ENCODE results near the gene KLHL26. TPM values are rescaled to one million over a fixed set of nuclear protein-coding genes. Genes with fewer than 3 reads are reported as not detected.

The KLHL26 gene
- total RNA-seq, 4 donors from 2014 or later, result 6.7 to 29.0 (median 12.1) TPM

DNA sequence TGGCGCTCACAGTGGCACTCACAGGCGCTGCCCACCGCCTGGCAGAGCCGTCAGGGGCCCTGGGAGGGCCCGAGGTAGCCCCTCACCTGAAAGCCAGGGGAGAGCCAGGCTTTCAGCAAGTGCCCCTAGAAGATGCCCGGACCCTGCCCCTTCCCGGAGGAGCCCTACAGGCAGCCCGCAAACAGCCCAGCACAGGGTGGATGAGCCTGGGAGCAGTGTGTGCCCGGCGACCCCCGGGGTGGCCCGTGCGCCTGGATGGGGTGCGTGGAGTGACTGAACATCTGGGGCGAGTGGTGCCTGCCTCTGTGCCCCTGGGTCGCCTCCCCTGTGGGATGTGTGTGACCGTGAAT lies 31.7 kb upstream of the KLHL26 start:
- no peak for TF ChIP-seq CTCF (IDR thresholded peaks at IDR 0.05; ENCODE audit: low read depth)

DNA sequence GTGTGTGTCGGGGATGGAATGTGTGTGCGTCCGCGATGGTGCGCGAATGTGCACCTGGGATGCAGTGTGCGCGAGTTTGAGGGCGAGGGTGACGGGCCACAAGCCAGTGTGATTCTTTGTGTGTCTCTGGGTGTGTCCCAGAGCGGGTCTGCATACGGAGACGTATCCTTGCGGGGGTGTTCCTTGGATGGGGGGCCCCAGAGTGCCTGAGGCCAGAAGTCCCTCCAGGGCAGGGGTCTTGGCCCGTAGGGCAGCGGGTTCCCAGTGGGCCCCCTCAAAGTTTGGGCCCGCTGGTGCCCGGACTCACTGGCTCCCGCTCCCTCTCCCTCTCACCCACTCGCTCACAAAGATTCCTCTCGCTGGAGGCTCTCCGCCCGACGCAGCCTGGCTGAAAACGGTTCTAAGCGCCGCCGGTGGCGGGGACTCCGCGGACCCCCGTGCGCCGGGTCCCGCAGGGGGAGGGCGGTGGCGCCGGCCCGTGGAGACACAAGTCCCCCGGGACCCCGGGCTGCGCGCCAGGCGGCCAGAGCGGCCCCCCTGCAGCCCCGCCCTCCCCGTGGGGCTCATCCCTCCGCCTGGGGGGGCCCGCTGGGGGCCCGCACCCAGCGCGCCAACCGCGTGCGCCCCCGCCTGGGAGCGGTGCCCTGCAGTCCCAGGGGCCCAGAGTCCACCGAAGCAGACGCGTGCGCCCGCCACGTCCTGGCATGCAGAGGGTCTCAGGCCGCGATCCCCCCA lies 31.1 kb upstream of the KLHL26 start:
- TF ChIP-seq CTCF (IDR thresholded peaks at IDR 0.05; ENCODE audit: low read depth), result no peak

DNA sequence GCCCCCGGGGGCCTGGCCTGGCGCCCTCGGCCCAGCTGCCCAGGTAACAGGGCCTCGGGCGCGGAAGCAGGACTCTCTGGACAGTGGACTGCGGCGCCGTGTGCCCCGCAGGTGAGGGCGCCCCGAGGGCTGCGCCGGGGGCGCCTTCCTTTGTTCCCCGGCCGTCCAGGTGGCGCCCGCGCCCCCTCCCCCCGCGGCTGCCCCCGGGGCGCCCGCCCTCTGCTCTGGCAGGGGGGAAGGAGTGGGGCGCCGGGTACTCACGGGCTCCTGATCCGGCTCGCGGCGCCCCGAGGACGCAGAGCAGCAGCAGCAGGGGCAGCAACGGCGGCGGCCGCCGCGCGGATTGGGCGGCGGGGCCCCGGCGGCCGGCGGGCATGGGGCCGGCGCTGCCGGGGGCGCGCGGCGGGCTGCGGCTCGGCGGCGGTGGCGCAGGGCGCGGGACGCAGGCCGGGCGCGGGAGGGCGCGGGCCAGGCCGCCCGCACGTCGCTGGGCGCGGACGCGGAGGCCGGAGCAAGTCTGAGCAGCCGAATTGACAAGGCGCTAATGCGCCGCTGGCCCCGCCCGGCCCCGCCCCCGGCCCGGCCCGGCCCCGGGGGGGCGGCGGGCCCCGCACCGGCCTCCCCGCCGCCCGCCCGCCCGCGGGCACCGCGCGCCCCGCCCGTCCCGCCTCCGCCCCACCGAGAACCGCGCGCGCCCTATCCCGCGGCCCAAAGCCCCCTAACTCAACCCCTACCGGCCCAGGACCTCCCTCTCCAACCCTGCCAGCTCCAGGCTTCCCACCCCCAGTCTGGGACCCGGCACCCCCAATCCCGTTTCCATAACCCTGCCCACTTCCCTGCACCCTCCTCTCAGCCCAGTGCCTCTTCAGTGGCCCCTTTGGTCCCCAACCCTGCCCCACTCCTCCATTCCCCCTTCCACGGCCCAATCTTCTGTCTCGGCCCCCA lies 30.3 kb upstream of the KLHL26 start, which contains the start of gene CRLF1:
TSS of gene CRLF1 (minus strand) at position 519 of the 945 bp plus-strand sequence. CDS start at position 376, 143 bp downstream.
- no peak for TF ChIP-seq CTCF (IDR thresholded peaks at IDR 0.05; ENCODE audit: low read depth)

GRCh38 chr19:18607226-18608101 lies 29.4 kb upstream of the KLHL26 start:
- no peak for TF ChIP-seq CTCF (IDR thresholded peaks at IDR 0.05; ENCODE audit: low read depth)

- no peak for TF ChIP-seq CTCF (IDR thresholded peaks at IDR 0.05; ENCODE audit: low read depth)
These were observed 28.6 kb upstream of the KLHL26 start for GRCh38 chr19:18608102-18608804.

- TF ChIP-seq CTCF (IDR thresholded peaks at IDR 0.05; ENCODE audit: low read depth), result no peak
These were observed 27.8 kb upstream of the KLHL26 start for GRCh38 chr19:18608805-18609716.

All from subcutaneous adipose tissue (tissue), 4 donors.